Suppressor macrophage (primary cell): ENCODE results near the gene SLC4A9.
"Not testable (repeated sequence)": the region's sequence is repeated elsewhere in the genome, so short reads cannot be mapped to it uniquely, and the experiment has no call there.

Experiments
- DNase-seq, 4 experiments: peaks; one replicate each; pipeline ENCODE4 v3.0.0-alpha.2; 2020 to 2022

SLC4A9 gene

GRCh38 chr5:140401362-140402257 lies 41.6 kb downstream of the SLC4A9 start, which contains the start of gene ANKHD1:
Gene ANKHD1, plus strand, starts transcription at chr5:140401833. Its CDS starts 135 bp downstream, at chr5:140401968.
- DNase-seq: peak; percentile 100

DNA sequence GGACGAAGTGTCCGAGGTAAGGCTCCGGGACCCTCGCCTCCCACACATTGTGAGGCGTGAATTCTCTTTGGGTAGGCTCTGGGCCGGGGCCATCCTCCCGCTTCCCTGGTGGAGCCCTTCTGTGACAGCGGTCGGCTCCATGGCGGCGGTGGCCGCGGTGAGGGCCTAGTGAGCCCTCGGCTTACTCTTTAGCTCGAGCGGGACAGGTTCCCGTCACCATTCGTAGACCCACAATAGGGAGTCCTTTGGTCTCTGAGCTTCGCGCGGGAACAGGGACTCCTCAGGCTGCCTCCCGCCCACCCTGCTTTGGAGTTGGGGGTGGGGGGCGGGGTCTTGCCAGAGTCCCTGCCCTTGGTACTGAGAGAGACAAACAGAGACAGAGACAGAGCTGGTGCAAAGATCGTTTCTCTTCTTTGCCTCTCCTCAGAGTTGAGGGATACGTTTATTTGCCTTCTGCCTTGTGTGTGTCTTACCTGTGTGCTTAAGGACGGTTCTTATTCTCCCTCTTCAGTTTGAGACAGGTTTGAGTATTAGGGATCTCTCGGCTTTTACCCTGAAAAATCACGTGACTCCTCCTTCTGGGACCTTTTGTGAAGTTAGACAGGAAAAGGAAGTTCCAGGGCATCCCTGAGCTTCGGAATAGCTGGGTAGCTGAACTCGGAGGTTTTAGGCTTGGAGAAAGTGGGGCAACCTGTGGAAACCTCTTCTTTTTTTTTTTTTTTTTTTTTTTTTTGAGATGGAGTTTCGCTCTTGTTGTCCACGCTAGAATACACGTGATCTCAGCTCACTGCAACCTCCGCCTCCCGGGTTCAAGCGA lies 42.5 kb downstream of the SLC4A9 start:
- peak; percentile 65 to 80 (median 75) for DNase-seq

DNA sequence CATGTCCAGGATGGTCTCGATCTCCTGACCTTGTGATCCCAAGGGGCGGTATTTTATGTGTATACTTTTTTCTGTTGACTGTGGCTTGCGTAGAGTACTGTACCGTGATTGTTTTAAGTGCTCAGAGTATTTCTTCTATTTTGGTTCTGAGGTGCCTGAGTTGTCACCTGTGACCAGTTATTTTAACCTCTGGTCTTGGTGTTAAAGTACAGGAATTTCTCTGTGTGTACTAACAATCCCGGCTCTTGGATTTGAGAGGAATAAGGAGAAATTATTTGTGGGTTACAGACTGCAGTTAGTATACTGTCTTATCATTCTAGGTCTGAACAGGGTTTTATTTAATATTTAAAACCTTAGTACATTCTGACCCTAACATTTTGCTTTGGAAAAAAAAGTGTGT lies 43.6 kb downstream of the SLC4A9 start:
- no peak for DNase-seq

GRCh38 chr5:140408750-140409241 lies 48.8 kb downstream of the SLC4A9 start:
- DNase-seq: no peak

DNA sequence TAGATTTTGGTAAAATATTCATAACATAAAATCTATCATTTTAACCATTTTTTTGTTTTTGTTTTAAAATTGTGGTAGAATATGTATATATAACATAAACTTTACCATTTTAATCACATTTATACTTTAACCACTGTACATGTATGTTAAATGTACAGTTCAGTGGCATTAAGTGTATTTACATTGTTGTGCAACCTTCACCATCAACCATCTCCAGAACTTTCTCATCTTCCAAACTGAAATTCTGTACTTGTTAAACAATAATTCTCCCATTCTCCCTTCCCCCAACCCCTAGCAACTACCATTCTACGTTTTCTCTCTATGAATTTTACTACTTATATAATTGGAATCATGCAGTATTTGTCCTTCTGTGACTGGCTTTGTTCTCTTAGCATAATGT lies 53.2 kb downstream of the SLC4A9 start:
- DNase-seq: no peak

- DNase-seq: no peak
These were observed 57.2 kb downstream of the SLC4A9 start for GRCh38 chr5:140417235-140417634.

GRCh38 chr5:140418862-140419520 lies 59.0 kb downstream of the SLC4A9 start:
- no peak for DNase-seq

- DNase-seq: peak in 2 of 4 experiments; percentile 20 to 38
These were observed 60.2 kb downstream of the SLC4A9 start for GRCh38 chr5:140420226-140420570.

DNA sequence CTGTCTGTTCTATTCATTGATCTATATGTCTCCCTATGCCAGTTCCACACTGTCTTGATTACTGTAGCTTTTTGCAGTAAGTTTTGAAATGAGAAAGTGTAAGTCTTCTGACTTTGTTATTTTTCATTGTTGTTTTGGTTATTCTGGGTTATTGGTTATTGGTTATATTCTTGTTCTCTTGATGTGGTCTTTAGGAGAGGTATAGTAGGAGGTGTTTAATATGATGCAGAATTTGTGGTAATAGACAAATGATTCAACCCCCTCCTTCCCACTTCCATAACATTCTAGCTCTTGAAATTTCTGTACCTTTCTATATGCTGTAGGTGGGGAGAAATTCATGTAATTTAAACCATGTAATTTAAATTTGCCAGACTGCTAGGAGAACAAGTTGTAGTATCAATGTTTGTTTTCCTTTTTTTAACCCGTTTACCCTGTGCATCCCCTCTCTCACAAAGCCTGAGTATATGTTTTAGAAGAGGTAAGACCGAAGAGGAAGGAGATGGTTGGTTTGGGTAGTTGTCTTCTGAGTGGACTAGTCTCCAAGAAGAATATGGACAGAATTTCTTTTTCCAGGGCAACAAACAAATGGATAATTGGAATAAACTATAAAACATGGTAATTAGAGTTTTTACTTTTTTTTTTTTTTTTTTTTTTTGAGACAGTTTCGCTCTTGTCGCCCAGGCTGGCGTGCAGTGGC lies 60.8 kb downstream of the SLC4A9 start:
- DNase-seq: no peak

GRCh38 chr5:140421375-140421774 lies 61.4 kb downstream of the SLC4A9 start:
- DNase-seq: not testable (repeated sequence)

- no peak for DNase-seq
These were observed 63.6 kb downstream of the SLC4A9 start for GRCh38 chr5:140423609-140424008.

DNA sequence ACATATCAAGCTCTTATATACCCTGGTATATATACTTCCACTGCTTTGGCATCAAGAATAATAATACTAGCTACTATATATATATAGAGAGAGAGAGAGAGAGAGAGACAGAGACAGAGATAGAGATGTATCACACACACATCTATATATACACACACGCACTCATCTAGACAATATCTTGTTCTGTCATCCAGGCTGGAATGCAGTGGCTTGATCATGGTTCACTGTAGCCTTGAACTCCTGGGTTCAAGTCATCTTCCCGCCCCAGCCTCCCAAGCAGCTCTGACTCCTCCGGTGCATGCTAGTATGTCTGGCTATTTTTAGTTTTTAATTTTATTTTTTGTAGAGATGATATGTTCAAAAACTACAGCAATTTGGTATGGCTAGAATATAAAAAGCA lies 64.1 kb downstream of the SLC4A9 start:
- no peak for DNase-seq
